Gastrocnemius medialis (tissue), 4 donors: Measurements from ENCODE around the gene TMTC2.

Experiments used
- POLR2A ChIP-seq, 2 donors: fragments of 450-650 bp; IDR thresholded peaks; one replicate each; pipeline ENCODE4 v1.6.1; 2017; ENCODE audit warnings: antibody characterized with exemption in 2 of 2, mild to moderate bottlenecking in 2 of 2, moderate library complexity in 2 of 2
- TF ChIP-seq, protein P1 (sequence below), 5 experiments: fragments of 450-650 bp in 3 of 5; fragments of 200-600 bp in 2 of 5; sonication (generic) in 2 of 5; IDR thresholded peaks in 4 of 5; conservative IDR thresholded peaks in 1 of 5; 1 replicate in 4 of 5; 2 replicates in 1 of 5; pipeline ENCODE4 v1.5.1; 2016 to 2019; ENCODE audit warnings: antibody characterized with exemption in 5 of 5, mild to moderate bottlenecking in 3 of 5, moderate library complexity in 3 of 5

DNA sequence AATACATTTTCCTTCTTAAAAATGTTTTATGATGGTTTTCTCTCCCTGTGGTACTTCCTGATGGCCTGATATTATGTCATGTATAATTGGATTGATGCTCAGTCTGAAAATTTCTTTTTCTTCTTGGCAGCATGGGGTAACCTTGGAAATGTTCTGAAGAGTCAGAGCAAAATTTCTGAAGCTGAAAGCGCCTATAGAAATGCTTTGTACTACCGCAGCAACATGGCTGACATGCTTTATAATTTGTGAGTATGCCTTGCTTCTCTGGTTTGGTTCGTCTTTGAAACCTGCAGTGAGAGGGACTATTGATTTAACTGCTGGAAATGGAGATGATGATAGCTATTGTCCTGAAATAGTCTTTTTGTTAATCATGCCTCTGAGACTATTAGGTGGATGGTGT is 243.6 kb downstream of the TMTC2 start:
- TF ChIP-seq, protein P1, sequence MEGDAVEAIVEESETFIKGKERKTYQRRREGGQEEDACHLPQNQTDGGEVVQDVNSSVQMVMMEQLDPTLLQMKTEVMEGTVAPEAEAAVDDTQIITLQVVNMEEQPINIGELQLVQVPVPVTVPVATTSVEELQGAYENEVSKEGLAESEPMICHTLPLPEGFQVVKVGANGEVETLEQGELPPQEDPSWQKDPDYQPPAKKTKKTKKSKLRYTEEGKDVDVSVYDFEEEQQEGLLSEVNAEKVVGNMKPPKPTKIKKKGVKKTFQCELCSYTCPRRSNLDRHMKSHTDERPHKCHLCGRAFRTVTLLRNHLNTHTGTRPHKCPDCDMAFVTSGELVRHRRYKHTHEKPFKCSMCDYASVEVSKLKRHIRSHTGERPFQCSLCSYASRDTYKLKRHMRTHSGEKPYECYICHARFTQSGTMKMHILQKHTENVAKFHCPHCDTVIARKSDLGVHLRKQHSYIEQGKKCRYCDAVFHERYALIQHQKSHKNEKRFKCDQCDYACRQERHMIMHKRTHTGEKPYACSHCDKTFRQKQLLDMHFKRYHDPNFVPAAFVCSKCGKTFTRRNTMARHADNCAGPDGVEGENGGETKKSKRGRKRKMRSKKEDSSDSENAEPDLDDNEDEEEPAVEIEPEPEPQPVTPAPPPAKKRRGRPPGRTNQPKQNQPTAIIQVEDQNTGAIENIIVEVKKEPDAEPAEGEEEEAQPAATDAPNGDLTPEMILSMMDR (IDR thresholded peaks at IDR 0.05 in 4 of 5, conservative IDR thresholded peaks at IDR 0.05 in 1 of 5): no peak
- no peak for TF ChIP-seq POLR2A (IDR thresholded peaks at IDR 0.05)
